HG03097 (cell line): Measurements from ENCODE around the gene PHACTR1.
"Not testable (repeated sequence)": the region's sequence is repeated elsewhere in the genome, so short reads cannot be mapped to it uniquely, and the experiment has no call there.

ENCODE experiments used
- ATAC-seq: cut with Tn5 transposase; IDR thresholded peaks from one replicate; pipeline ENCODE4 v1.9.1; 2021; ENCODE audit not compliant: unreplicated experiment, low FRiP score

The PHACTR1 gene

GRCh38 chr6:13243745-13244144 lies 527.2 kb downstream of the PHACTR1 start:
- not testable (repeated sequence) for ATAC-seq

- no peak for ATAC-seq
Observed at GRCh38 chr6:13247627-13248026, 531.1 kb downstream of the PHACTR1 start.

GRCh38 chr6:13248053-13248452 lies 531.5 kb downstream of the PHACTR1 start:
- no peak for ATAC-seq

GRCh38 chr6:13248584-13248985 lies 532.0 kb downstream of the PHACTR1 start:
- no peak for ATAC-seq

GRCh38 chr6:13248994-13249393 lies 532.4 kb downstream of the PHACTR1 start:
- no peak for ATAC-seq

- no peak for ATAC-seq
Observed at GRCh38 chr6:13249817-13250216, 533.2 kb downstream of the PHACTR1 start.

- ATAC-seq, result no peak
Observed at GRCh38 chr6:13250703-13251102, 534.1 kb downstream of the PHACTR1 start.

GRCh38 chr6:13251242-13251641 lies 534.7 kb downstream of the PHACTR1 start:
- ATAC-seq, result no peak

GRCh38 chr6:13252790-13253189 lies 536.2 kb downstream of the PHACTR1 start:
- ATAC-seq, result no peak

GRCh38 chr6:13253272-13253671 lies 536.7 kb downstream of the PHACTR1 start:
- no peak for ATAC-seq

- ATAC-seq, result no peak
Observed at GRCh38 chr6:13256266-13257001, 539.9 kb downstream of the PHACTR1 start.

- no peak for ATAC-seq
Observed at GRCh38 chr6:13259393-13259792, 542.8 kb downstream of the PHACTR1 start.

GRCh38 chr6:13260101-13260598 lies 543.6 kb downstream of the PHACTR1 start:
- no peak for ATAC-seq

- no peak for ATAC-seq
Observed at GRCh38 chr6:13260831-13261230, 544.3 kb downstream of the PHACTR1 start.

- peak; percentile 55 for ATAC-seq
Observed at GRCh38 chr6:13261464-13261994, 545.0 kb downstream of the PHACTR1 start.

GRCh38 chr6:13262302-13263230 lies 546.0 kb downstream of the PHACTR1 start:
- no peak for ATAC-seq

GRCh38 chr6:13263669-13264068 lies 547.1 kb downstream of the PHACTR1 start:
- no peak for ATAC-seq

GRCh38 chr6:13267142-13267651 lies 550.6 kb downstream of the PHACTR1 start:
- no peak for ATAC-seq

GRCh38 chr6:13268913-13269518 lies 552.4 kb downstream of the PHACTR1 start:
- ATAC-seq, result no peak
